Neural cell (in vitro differentiated cells): ENCODE data around the gene ZNF444. TPM values are rescaled to one million over a fixed set of nuclear protein-coding genes. Genes with fewer than 3 reads are reported as not detected.

Experiments used
- H2AFZ ChIP-seq: fragments of 200-600, 300-800 bp; sonication (generic), shearing (Covaris generic); 2 replicates; pipeline ENCODE4 v1.6.0; 2014; ENCODE audit warnings: low read depth, mild to moderate bottlenecking, antibody characterized with exemption, low read length, moderate library complexity
- H3F3A ChIP-seq: fragments of 200-600 bp; shearing (Covaris generic); 2 replicates; pipeline ENCODE4 v1.6.1; 2016; ENCODE audit warnings: mild to moderate bottlenecking, moderate library complexity, mixed read lengths, antibody characterized with exemption, low read length; ENCODE audit not compliant: insufficient read depth, poor library complexity, severe bottlenecking
- H3K27ac ChIP-seq: fragments of 200-600, 300-800 bp; sonication (generic), shearing (Covaris generic); 2 replicates; pipeline ENCODE4 v1.5.1; 2014; ENCODE audit warnings: mild to moderate bottlenecking, low read length, moderate library complexity
- H3K27me3 ChIP-seq: fragments of 300-800, 200-600 bp; sonication (generic), shearing (Covaris generic); 2 replicates; pipeline ENCODE4 v1.6.0; 2014; ENCODE audit warnings: mild to moderate bottlenecking, low read depth, low read length, moderate library complexity; ENCODE audit not compliant: insufficient read depth
- H3K36me3 ChIP-seq: fragments of 300-800, 200-600 bp; sonication (generic), shearing (Covaris generic); 2 replicates; pipeline ENCODE4 v1.5.1; 2014; ENCODE audit warnings: mild to moderate bottlenecking, antibody characterized with exemption, low read length, moderate library complexity; ENCODE audit not compliant: insufficient read depth
- H3K4me2 ChIP-seq: fragments of 300-800, 200-600 bp; sonication (generic), shearing (Covaris generic); 2 replicates; pipeline ENCODE4 v1.6.0; 2014; ENCODE audit warnings: mild to moderate bottlenecking, low read length
- H3K4me3 ChIP-seq: fragments of 300-800, 200-600 bp; sonication (generic), shearing (Covaris generic); 2 replicates; pipeline ENCODE4 v1.5.1; 2014; ENCODE audit warnings: mild to moderate bottlenecking, low read length, moderate library complexity
- H3K79me2 ChIP-seq: fragments of 200-600 bp; shearing (Covaris generic); replicated peaks from 2 replicates; pipeline ENCODE4 v1.6.0; 2014; ENCODE audit warnings: mild to moderate bottlenecking, low read length, moderate library complexity; ENCODE audit not compliant: insufficient read depth
- H3K9ac ChIP-seq: fragments of 300-800, 200-600 bp; sonication (generic), shearing (Covaris generic); 2 replicates; pipeline ENCODE4 v1.6.1; 2016; ENCODE audit warnings: mild to moderate bottlenecking, low read length, mixed read lengths
- H3K9me2 ChIP-seq: fragments of 200-600 bp; shearing (Covaris generic); 2 replicates; pipeline ENCODE4 v1.6.1; 2016; ENCODE audit warnings: mild to moderate bottlenecking, low read length, mixed read lengths; ENCODE audit not compliant: insufficient read depth
- H3K9me3 ChIP-seq: fragments of 200-600, 300-800 bp; sonication (generic), shearing (Covaris generic); 2 replicates; pipeline ENCODE4 v1.6.1; 2016; ENCODE audit warnings: mild to moderate bottlenecking, mixed run types, low read length, moderate library complexity, mixed read lengths
- H4K20me1 ChIP-seq: fragments of 200-600 bp; shearing (Covaris generic); 2 replicates; pipeline ENCODE4 v1.6.1; 2016; ENCODE audit warnings: mild to moderate bottlenecking, mixed run types; ENCODE audit not compliant: insufficient read depth
- CTCF ChIP-seq: fragments of 450-650 bp; IDR thresholded peaks from 2 replicates; pipeline ENCODE4 v1.5.1; 2014; ENCODE audit warnings: antibody characterized with exemption, mild to moderate bottlenecking, moderate library complexity; ENCODE audit not compliant: poor library complexity, severe bottlenecking
- EP300 ChIP-seq: fragments of 450-650 bp; conservative IDR thresholded peaks from 2 replicates; pipeline ENCODE4 v1.6.1; 2014; ENCODE audit warnings: antibody characterized with exemption, mild to moderate bottlenecking, moderate library complexity; ENCODE audit not compliant: poor library complexity, severe bottlenecking
- EZH2 ChIP-seq: fragments of 200-600, 300-800 bp; shearing (Covaris generic), sonication (generic); IDR thresholded peaks from 2 replicates; pipeline ENCODE4 v1.6.1; 2014; ENCODE audit warnings: antibody characterized with exemption, low read length, borderline replicate concordance, mild to moderate bottlenecking; ENCODE audit not compliant: insufficient read depth, poor library complexity, severe bottlenecking
- MXI1 ChIP-seq: fragments of 450-650 bp; conservative IDR thresholded peaks from 2 replicates; pipeline ENCODE4 v1.6.1; 2014; ENCODE audit warnings: antibody characterized with exemption, mild to moderate bottlenecking; ENCODE audit not compliant: poor library complexity, severe bottlenecking
- POLR2AphosphoS5 ChIP-seq: IDR thresholded peaks from 2 replicates; pipeline ENCODE4 v1.6.1; 2012
- RAD21 ChIP-seq: fragments of 450-650 bp; conservative IDR thresholded peaks from 2 replicates; pipeline ENCODE4 v1.6.1; 2014; ENCODE audit warnings: antibody characterized with exemption, mild to moderate bottlenecking, moderate library complexity
- REST ChIP-seq: IDR thresholded peaks from 2 replicates; pipeline ENCODE4 v1.6.1; 2012; ENCODE audit warnings: borderline replicate concordance
- SMC3 ChIP-seq: fragments of 450-650 bp; conservative IDR thresholded peaks from 2 replicates; pipeline ENCODE4 v1.6.1; 2014; ENCODE audit warnings: antibody characterized with exemption, mild to moderate bottlenecking, moderate library complexity; ENCODE audit not compliant: poor library complexity
- TAF1 ChIP-seq: IDR thresholded peaks from 2 replicates; pipeline ENCODE4 v1.6.1; 2012; ENCODE audit warnings: low read depth
- polyA plus RNA-seq: library from polyadenylated mRNA; depleted of rRNA; stranded (reverse); fragments of >200 nt; gene quantifications from 2 replicates; pipeline ENCODE4 v1.2.3, GENCODE V29; 2014

Gene ZNF444
- polyA plus RNA-seq, 1 donor from 2014 or later: 45.6 TPM

- TF ChIP-seq EP300 (no peak), REST (no peak)
- H3K4me3 ChIP-seq: no peak overlapping the region
- H4K20me1 ChIP-seq: no peaks in the 10 kb centered on the region
- H3K27me3 ChIP-seq: no peaks in the 10 kb centered on the region
- no peaks in the 10 kb centered on the region for H3F3A ChIP-seq
- peaks cover 5% of the 10 kb centered on the region for H3K79me2 ChIP-seq
- no peak overlapping the region for H2AFZ ChIP-seq
- no peak overlapping the region for H3K4me2 ChIP-seq
- no peaks in the 10 kb centered on the region for H3K9me2 ChIP-seq
- no peak overlapping the region for H3K9ac ChIP-seq
- H3K9me3 ChIP-seq: peaks cover 6% of the 10 kb centered on the region
- H3K36me3 ChIP-seq: peaks cover 4% of the 10 kb centered on the region
- no peak overlapping the region for H3K27ac ChIP-seq
These were observed 41.2 kb upstream of the ZNF444 start for GRCh38 chr19:56099638-56100539.

GRCh38 chr19:56101095-56101494 is 40.0 kb upstream of the ZNF444 start:
- H3K79me2 ChIP-seq: peaks cover 9% of the 10 kb centered on the region

More at GRCh38 chr19:56101095-56101494, 40.0 kb upstream of the ZNF444 start:
- H3F3A ChIP-seq: no peaks in the 10 kb centered on the region
- no peaks in the 10 kb centered on the region for H4K20me1 ChIP-seq
- no peaks in the 10 kb centered on the region for H3K36me3 ChIP-seq
- H3K9ac ChIP-seq: no peak overlapping the region
- peaks cover 6% of the 10 kb centered on the region for H3K9me3 ChIP-seq
- H3K9me2 ChIP-seq: no peaks in the 10 kb centered on the region
- H2AFZ ChIP-seq: no peak overlapping the region
- H3K27ac ChIP-seq: no peak overlapping the region
- no peaks in the 10 kb centered on the region for H3K27me3 ChIP-seq
- TF ChIP-seq POLR2AphosphoS5 (no peak), RAD21 (no peak), REST (no peak), EZH2 (no peak), MXI1 (no peak), EP300 (no peak), SMC3 (no peak), CTCF (no peak), TAF1 (no peak)
- no peak overlapping the region for H3K4me2 ChIP-seq
- no peak overlapping the region for H3K4me3 ChIP-seq
